ENCODE measurements around the gene XIST.

DNA sequence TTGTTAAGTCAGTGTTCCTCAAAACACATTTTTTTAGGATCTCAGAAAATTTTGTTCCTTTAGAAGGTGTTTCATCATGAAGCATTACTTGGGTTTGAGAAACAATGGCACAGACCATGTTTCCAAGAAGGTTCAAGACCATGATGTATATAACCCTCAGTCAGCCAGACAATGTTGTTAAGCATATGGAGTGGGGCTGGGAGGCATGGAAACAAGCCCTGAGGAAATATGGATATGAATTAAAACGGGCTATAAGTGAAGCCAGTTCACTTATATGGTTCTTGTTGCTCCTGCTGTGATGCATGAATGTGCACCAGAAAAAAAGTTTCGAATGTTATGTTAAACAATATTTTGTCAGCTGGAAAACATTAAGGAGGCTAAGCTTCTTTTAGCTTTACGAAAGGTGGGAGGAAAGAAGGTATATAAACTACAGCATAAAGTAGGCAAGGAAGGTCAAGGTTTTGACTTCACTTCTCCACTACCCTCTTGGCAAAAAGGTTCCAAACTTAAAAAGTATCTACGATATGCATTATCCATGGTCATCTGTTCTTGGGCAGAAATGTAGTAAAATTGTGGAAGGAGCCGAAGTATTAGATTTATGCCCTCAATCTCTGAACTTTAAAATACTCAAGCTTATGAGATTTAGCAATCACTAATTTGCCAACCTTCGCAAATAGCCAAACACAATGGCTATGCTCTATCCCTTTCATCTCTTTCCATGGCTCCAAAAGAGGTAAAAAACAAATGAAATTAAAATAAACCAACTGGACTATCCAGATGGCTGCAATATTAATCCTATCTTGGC is 12.2 kb downstream of the XIST start:
- TF ChIP-seq CTCF (IDR thresholded peaks at IDR 0.05), result no peak
- TF ChIP-seq POLR2A (IDR thresholded peaks at IDR 0.05), result no peak
